NCI-H2227 (cell line): ENCODE measurements around the gene TJP3.

Experiments
- DNase-seq: peaks from one replicate; lab custom pipeline; 2025; ENCODE audit not compliant: unreplicated experiment; lab: John Stamatoyannopoulos, UW

The TJP3 gene

DNA sequence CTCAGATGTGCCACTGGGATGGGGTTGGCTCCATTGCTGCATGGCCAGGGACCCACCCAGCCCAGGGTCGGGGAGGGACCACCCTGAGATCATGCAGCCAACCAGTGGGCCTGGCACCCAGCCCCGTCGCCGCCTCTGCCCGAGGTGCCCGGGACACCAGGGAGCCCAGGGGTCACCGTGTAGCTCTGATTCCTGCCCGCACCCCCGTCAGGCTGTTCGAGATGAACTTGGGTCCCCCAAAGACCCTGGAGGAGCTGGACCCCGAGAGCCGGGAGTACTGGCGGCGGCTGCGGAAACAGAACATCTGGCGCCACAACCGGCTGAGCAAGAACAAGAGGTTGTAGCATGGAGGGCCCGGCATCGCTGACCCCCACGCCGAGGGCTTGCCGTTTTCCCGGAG is 58.9 kb downstream of the TJP3 start:
- no peak for DNase-seq

DNA sequence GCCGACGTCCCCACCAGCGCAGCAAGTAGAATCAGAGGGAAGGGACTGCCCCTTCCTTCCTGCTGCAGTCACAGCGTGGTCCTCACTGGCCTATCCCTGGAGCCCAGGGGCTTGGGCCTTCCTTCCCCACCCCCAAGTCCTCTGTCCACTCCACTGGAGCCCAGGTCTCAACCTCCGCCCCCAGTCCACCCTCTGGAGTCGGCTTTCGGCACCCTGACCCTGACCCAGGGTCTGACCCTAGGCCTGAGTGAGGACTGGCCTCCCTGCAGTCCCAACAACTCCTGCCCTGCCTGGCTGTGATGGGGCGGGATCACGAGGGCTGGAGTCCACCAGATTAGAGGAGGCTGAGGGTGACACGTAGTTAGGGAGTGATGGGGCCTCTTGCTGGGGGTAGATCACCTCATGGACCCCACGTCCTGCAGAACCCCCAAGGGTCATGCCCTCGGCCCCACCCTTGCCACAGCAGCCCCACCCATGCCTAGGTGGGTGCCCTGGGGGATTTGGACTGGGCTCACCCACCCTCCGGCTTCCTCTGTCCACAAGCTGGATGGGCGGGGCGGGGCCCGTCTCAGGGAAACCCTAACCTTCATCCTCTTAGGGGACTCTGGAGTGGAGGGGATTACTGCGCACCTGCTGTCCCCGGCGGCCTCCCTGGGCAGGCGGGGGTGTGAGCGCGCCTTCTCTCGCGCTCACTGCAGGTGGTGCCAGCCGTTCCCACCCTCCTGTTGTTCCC is 60.0 kb downstream of the TJP3 start:
- no peak for DNase-seq

DNA sequence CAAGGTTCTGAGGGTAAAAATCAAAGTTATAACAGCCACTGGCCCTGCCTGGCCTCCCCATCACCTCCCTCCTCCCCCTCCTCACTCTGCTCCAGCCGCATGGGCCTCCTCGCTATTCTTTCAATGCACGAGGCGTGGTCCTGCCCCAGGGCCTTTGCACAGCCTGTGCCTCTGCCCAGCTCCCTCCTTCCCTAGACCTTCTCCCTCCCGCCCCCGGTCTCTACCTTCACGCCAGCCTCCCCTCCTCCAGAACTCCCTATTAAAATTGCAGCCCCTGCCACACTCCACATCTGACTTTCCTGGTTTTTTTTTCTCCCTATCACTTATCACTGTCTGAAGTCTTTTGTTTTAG is 60.5 kb downstream of the TJP3 start:
- no peak for DNase-seq

DNA sequence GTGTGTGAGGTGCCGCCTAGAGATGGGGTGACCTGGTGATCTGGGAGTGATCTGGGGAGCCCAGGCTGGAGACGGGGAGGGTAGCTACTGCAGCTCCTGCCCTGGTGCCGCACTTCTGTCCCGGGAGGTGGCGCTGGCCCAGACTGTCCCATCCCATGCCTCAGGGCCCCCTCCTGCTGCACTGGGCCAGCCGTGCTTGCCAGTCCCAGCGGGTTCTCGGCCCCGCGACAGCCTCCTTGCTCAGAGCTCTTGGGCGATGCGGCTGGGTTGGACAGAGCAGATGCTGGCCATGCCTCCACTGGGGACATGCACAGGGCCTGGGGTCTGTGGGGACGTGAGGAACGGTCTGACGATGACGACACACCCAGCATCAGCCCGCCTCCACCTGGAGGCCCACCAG is 61.3 kb downstream of the TJP3 start:
- DNase-seq = no peak

DNA sequence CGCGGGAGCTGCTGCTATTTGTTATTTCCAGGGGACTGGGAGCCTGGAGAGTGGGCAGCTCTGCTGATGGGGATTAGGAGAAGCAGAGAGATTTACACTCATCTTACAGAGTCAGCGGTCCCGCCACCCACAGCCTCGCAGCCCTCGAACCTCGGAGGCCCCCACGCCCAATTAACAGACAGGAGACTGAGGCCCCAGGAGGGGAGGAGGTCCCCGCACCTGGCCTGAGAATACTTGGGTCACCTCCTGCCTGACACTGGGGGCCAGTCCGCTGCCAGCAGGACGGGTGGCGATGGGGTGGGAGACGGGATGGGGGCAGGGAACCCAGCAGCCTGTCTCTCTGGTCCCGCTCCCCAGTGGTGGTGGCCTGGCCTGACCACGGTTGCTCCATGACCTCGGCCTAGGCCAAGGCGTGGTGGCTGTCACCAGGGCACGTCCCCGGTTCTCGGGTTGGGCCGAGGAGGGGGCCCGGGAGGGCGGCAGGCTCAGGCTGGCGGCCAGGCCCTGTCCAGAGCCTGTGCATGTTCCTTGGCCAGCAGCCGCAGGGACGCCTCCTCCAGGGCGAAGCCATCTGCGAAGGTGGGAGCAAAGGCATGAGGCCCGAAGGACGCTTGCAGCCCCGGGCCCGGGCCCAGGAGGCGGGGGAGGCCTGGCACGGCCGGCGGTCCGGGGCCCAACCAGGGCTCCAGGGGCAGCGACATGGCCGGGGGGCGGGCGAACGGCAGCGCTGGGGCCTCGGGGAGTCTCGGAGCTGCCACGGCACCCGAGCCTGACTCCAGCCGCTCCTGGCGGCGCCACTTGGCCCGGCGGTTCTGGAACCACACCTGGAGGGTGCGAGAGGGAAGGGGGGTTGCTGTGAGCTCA is 62.2 kb downstream of the TJP3 start:
- DNase-seq = no peak

DNA sequence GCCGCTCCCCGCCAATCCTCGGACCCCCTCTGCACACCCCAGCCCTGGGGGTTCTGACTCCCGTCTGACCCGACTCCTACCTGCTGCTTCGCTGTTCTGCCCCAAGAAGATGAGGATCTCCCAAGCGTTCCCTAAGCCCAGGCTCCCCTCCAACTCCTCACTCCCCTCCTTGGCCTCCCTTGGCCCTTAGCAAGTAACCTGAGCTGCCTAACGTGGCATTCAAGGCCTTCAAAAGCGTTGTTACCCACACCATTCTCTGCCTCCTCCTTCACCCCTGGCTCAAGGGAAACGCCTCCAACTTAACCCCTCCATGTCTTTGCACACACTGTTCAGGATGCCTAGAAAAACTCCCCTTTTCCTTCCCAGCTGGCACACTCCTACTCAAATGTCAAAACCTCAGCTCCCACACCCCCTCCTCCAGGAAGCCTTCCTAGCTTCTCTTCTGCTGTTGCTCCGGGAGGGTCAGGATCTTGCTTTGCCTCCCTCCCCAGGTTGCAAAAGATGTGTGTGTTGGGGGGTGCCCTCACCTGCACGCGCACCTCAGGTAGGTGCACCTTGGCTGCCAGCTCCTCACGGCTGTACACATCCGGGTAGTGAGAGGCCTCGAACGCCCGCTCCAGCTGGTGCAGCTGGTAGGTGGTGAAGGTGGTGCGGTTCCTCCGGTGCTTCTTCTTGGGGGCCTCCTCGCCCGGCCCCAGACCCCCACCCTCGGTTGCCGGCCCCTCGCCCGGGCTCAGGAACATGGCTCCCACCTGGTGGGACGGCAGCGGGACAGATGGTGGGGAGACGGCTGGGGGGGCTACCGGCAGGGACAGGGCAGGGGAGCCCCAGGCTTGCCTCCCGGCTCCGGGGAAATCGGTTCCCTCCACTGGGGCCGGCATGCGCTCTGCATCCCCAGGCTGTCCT is 63.1 kb downstream of the TJP3 start:
- DNase-seq = no peak

DNA sequence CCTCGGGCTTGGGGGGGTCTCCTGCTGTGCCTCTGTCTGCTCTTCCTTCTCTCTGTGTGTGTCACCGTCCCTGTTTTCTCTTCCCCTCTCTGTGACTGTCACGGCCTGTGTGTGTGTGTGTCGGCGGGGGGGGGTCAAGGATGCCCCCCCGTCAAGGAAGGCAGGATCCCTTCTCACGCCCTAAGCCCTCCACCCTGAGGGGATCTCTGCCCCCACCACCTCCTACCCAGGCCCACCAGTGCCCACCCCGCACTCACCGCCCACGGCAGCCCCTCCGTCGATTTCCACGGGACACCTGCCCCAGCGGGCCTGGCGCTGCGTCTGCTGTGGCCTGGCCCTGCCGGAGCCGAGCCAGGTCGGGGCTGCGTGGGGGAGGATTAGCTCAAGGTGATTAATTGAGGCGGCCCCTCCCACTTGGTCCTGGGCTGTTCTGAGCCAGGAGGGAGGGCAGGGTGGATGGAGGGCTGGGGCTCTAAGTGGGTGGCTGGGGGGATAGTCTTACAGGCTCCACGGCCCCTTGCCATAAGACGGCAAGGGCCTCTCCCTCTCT is 63.8 kb downstream of the TJP3 start, which contains the start of gene RAX2:
Gene RAX2, minus strand, starts transcription at position 323 of the 550 bp plus-strand sequence. CDS start 486 bp downstream, outside the sequence.
- no peak for DNase-seq

DNA sequence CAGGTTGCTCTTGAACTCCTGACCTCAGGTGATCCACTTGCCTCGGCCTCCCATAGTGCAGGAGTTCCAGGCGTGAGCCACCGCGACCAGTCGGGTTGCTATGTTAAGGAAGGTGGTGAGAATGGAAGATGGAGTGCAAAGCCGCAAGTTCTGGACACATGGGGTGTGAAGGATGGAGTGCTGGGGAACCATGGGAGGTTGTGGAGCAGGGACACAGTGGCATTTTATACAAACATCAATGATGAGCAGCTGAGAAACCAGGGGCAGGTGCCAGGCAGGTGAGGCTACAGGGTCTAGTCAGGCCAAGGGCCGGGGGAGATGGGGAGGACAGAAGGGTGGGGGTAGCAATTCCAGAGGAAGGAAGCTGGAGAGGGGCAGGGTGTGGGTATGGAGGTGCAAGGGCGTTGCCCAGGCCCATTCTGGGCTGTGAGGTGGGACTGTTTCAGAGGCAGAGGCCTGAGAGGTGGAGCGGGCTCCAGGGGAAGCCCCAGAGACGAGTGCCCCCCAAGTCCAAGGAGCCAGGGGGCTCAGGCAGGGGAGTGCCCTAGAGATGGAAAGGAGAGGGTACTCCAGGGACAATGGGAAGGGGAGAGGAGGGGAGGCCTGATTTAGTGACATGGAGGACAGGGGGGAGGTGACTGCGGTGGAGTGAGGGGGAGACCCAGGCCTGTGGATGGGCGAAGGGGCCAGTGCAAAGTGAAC is 65.8 kb downstream of the TJP3 start:
- DNase-seq = no peak

DNA sequence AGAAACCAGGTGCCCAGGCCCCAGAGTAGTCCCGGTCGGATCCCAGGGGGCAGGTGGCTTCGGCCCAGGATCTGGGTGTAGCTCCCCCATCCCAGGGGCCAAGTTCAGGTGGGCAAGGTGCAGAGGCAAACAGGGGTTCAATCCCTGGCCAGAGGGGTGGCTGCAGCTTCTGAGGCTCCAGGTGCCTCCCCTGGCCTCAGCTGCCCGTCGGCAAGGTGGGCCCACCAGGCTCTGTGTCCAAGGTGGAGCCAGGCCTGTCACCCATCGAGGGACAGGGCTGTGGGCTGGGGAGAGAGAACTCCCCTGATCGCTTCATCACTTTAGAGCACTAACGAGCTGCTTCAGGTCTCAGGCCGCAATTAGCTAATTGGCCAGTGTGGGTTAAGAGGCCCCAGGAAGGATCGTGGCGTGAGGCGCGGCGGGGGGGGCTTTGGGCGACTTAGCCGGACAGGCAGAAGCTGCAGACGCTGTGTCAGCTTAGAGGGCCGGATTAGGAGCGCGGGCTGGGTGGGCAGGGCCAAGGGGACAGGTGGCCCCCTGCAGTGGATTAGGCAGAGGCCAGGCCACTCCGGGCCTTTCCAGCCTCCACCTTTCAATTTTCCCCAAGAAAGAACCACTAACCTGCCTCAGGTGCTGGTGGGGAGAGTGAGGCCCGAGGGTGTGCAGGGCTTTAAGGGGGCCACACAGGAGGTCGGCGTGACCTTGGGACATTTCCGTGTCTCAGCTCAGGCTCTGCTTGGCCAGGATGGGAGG is 66.6 kb downstream of the TJP3 start:
- DNase-seq = no peak

DNA sequence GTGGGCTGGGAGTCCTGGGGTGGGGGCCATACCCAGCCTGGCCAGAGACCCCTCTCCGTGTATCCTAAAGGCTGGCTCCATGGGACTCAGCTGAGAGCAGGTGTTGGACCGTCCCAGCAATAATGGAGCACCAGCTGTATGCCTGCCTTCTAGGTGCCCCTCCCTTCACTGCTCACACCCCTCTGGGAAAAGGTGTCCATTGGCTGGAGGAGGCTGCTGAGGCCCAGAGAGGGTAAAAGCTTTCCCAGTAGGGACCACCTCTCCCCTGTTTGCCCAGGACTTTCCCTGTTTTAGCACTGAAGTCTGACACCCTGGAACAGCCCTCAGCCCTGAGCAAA is 67.2 kb downstream of the TJP3 start:
- DNase-seq = no peak

DNA sequence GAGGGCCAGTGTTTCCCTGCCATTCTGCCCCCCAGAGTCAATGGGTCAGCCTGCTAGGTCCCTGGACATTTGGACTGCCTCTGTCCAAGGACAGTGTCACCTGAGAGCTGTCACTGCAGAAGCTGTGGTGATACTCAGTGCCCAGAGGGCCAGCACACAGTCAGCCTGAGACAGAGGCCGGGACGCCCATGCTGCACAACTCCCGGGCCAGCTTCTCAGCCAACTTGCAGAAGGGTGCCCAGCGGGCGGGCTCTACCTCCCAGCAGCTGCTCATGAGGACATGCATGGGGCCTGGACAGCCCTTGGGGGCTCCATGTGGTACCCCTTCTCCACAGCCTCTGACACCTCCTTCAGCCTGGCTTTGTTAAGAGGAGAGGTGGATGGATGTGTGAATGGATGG is 67.6 kb downstream of the TJP3 start:
- no peak for DNase-seq

DNA sequence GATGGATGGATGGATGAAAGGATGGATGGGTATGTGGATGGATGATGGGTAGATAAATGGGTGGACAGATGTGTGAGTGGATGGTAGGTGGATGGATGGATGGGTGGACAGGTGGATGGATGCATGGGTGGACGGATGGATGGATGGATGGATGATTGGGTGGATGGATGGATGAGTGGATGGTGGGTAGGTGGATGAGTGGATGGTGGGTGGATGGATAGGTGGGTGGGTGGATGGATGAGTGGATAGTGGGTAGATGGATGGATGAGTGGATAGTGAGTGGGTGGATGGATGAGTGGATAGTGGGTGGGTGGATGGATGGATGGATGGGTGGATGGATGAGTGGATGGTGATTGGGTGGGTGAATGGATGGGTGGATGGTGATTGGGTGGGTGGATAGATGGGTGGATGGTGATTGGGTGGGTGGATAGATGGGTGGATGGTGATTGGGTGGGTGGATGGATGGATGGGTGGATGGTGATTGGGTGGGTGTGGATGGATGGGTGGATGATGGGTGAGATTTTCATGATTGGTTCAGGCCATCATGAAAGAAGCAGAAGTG is 68.4 kb downstream of the TJP3 start:
- DNase-seq = no peak

DNA sequence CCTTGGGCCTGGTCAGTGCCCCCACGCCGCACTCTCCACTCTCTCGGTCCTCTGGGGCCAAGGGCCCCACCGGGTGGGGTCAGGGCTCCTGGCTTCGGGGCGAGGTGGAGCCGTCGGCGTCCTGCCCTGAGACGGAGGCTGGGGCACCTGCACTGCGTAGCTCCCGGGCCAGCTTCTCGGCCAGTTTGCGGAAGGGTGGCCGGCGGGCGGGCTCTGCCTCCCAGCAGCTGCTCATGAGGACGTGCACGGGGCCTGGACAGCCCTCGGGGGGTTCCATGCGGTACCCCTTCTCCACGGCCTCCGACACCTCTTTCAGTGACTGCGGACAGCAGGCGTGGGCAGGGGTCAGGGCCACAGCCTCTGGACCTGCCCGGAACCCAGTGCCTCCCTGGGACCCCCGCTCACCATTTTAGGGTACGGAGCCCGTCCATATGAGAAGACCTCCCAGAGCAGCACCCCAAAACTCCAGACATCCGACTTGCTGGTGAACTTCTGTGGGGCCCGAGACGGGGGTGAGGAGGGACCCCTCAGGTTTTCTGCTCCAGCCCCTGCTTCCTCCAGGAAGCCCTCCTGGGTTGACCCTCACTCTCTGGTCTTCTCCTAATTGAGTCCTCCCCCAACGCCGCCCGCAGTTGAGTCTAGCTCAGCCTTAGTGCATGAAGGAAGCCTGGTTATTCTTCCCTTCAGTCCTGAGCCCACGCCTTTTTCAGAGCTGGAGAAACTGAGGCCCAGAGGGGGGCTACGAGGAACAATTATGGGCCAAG is 70.1 kb downstream of the TJP3 start:
- no peak for DNase-seq

DNA sequence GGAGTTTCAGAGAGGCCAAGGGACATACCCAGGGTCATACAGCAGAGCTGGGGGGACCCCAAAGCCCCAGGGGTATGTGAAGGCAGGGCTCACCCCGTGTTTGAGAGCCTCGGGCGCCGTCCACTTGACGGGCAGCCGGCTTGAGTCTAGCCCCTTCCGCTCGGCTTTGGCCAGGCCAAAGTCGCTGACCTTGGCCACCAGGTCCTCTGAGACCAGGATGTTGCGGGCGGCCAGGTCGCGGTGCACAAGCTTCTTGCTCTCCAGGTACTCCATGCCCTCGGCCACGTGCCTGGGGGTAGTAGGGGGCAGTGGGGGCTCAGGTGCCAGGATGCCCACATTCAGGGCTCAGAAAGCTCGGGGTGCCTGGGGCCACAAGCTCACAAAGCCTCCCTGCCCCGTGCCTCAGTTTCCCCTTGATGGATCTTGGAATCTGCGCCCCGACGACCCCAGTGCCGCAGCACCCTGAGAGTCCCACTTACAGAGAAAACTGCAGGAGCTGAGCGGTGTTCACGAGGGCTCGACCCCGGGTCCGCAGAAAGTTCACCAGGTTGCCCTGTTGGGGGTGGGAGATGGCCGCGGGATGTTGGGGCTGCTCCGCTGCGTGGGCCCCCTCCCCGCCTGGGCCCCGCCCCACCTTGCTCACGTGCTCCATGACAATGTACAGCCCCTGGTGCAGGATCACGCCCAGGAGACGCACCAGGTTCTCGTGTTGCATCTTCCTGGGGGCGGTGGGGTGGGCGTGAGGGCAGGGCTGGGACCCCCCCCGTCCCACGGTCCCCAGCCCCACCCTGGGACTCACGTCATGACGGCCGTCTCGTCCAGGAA is 70.9 kb downstream of the TJP3 start:
- DNase-seq = no peak

DNA sequence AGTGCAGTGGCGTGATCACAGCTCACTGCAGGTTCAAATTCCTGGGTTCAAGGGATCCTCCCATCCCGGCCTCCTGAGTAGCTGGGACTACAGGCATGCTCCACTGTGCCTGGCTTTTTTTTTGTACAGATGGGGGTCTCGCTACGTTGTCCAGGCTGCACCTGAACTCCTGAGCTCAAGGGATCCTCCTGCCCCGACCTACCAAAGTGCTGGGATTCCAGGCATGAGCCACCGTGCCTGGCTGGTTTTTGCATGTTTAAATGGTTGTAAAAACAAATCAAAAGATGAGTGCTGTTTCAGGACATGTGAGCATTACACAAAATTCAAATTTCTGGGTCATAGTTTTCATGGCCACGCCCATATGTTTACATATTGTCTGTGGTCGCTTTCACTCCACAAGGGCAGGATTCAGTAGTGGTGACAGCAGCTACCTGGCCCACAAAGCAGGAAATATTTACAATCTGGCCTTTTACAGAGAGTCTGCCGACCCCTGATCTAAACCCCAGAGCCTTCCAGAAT is 72.7 kb downstream of the TJP3 start:
- DNase-seq = no peak

DNA sequence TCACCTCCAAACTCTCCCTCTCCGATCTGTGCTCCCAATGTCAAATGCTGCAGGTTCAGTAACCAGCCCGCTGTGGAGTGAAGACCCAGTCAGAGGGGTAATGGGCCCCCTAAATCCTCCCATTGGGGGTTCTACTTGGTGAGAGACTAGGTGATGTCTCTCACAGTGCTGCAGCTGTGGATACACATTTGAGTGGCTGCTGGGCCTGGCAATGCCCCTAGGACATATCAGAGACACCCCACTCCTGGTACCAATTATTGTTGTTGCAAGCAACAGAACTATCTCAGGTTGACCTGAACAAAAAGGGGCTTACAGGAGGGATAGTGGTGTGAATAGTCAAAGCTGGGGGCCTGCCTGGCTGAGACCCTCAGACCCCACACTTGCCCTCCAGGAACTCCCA is 73.4 kb downstream of the TJP3 start:
- DNase-seq = no peak

DNA sequence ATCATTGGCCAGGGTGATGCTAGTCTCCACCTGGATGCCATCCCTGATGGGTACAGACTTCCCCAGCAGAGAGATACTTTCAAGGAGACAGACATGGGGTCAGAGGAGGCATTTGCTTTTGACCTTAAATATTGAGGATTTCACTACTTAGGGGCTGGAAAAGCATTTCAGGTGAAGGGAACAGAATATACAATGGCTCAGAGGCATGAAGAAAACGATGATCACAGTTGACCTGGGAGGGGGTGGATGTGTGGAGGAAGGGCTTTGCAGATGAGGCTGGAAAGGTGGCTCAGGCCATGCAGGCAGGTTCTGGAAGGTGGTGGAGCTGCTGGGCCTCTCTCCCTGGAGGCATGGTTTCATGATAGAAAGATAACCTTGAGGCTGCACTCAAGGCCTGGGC is 74.1 kb downstream of the TJP3 start:
- DNase-seq = no peak

DNA sequence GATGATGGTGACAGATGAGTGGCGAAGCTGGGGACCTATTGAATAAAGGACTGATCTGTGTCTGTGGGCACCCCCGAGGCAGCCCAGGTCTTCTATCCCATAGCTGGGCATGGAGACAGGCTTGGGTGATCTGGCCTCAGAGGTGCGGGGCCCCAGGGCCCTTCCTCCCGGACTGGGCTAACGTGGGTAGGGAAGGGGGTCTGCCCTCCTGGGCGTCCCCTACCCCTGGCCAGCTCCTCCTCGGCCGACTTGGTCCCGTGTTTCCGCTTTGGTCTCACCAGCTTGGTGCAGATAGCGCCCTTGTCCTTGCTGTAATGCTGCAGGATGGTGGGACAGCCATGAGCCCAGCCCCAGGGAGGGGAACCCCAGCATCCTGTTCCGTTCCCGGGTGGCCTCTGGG is 74.7 kb downstream of the TJP3 start:
- no peak for DNase-seq
